ENCODE results near the gene ANKS1A.

DNA sequence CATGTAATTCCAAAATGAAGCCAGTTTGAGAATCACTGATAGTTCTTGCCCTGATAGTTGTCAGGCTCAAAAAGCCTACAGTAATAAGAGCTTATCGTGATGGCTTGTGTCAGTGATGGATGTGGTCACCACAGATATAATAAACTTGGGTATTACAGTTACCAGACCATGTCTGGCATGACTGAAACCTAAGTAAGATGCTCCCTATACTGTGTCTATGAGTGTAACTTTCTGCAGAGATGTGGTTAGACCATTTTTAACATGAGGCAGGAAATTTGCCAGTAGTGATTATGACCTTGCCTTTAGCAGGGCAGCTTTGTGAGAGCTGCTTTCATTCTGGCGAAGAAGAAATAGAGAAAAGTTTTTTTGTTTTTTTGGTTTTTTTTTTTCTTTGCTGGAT lies 90.2 kb downstream of the ANKS1A start:
- TF ChIP-seq, protein P1, sequence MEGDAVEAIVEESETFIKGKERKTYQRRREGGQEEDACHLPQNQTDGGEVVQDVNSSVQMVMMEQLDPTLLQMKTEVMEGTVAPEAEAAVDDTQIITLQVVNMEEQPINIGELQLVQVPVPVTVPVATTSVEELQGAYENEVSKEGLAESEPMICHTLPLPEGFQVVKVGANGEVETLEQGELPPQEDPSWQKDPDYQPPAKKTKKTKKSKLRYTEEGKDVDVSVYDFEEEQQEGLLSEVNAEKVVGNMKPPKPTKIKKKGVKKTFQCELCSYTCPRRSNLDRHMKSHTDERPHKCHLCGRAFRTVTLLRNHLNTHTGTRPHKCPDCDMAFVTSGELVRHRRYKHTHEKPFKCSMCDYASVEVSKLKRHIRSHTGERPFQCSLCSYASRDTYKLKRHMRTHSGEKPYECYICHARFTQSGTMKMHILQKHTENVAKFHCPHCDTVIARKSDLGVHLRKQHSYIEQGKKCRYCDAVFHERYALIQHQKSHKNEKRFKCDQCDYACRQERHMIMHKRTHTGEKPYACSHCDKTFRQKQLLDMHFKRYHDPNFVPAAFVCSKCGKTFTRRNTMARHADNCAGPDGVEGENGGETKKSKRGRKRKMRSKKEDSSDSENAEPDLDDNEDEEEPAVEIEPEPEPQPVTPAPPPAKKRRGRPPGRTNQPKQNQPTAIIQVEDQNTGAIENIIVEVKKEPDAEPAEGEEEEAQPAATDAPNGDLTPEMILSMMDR (IDR thresholded peaks at IDR 0.05) = no peak; the same call in 1 of the 2 replicates
- TF ChIP-seq NFYB (CRISPR knock-in tag; conservative IDR thresholded peaks at IDR 0.05; ENCODE audit: low read depth) (no peak), RELA (CRISPR knock-in tag; IDR thresholded peaks at IDR 0.05; ENCODE audit: borderline replicate concordance) (no peak), SP1 (CRISPR knock-in tag; conservative IDR thresholded peaks at IDR 0.05) (no peak)
- TF ChIP-seq, protein P2, sequence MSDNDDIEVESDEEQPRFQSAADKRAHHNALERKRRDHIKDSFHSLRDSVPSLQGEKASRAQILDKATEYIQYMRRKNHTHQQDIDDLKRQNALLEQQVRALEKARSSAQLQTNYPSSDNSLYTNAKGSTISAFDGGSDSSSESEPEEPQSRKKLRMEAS (CRISPR knock-in tag; IDR thresholded peaks at IDR 0.05) = no peak

Measured in WTC11 (cell line).